Smooth muscle cell (in vitro differentiated cells): ENCODE data around the gene CACNA2D3. TPM values are rescaled to one million over a fixed set of nuclear protein-coding genes. Genes with fewer than 3 reads are reported as not detected.
"Not testable (repeated sequence)": the region's sequence is repeated elsewhere in the genome, so short reads cannot be mapped to it uniquely, and the experiment has no call there.

Experiments
- DNase-seq: peaks from one replicate; lab custom pipeline; 2025; ENCODE audit not compliant: unreplicated experiment; lab: John Stamatoyannopoulos, UW
- H2AFZ ChIP-seq: fragments of 200-600 bp; sonication (generic); 2 replicates; pipeline ENCODE4 v1.6.0; 2016; ENCODE audit warnings: antibody characterized with exemption, low read depth, mild to moderate bottlenecking
- H3F3A ChIP-seq: fragments of 200-600 bp; sonication (generic); 2 replicates; pipeline ENCODE4 v1.6.0; 2017; ENCODE audit warnings: antibody characterized with exemption, low read depth
- H3K27ac ChIP-seq: fragments of 200-600 bp; sonication (generic); 2 replicates; pipeline ENCODE4 v1.5.1; 2016; ENCODE audit warnings: low read depth, mild to moderate bottlenecking
- H3K27me3 ChIP-seq: fragments of 200-600 bp; sonication (generic); 2 replicates; pipeline ENCODE4 v1.6.1; 2016; ENCODE audit warnings: low read depth, mild to moderate bottlenecking
- H3K36me3 ChIP-seq: fragments of 200-600 bp; sonication (generic); 2 replicates; pipeline ENCODE4 v1.5.1; 2016; ENCODE audit warnings: low read depth
- H3K4me1 ChIP-seq: fragments of 200-600 bp; sonication (generic); 2 replicates; pipeline ENCODE4 v1.5.1; 2016; ENCODE audit warnings: low read depth
- H3K4me2 ChIP-seq: fragments of 200-600 bp; sonication (generic); 2 replicates; pipeline ENCODE4 v1.6.0; 2016; ENCODE audit warnings: mild to moderate bottlenecking
- H3K4me3 ChIP-seq: fragments of 200-600 bp; sonication (generic); 2 replicates; pipeline ENCODE4 v1.5.1; 2016; ENCODE audit warnings: mild to moderate bottlenecking
- H3K79me2 ChIP-seq: fragments of 200-600 bp; sonication (generic); 2 replicates; pipeline ENCODE4 v1.6.0; 2016; ENCODE audit warnings: low read depth, mild to moderate bottlenecking
- H3K9ac ChIP-seq: fragments of 200-600 bp; sonication (generic); 2 replicates; pipeline ENCODE4 v1.6.0; 2016; ENCODE audit warnings: low read depth
- H3K9me3 ChIP-seq: fragments of 200-600 bp; sonication (generic); replicated peaks from 2 replicates; pipeline ENCODE4 v1.5.1; 2016; ENCODE audit warnings: low read depth
- H4K20me1 ChIP-seq: fragments of 200-600 bp; sonication (generic); 2 replicates; pipeline ENCODE4 v1.6.0; 2016; ENCODE audit warnings: low read depth
- CTCF ChIP-seq: fragments of 200-600 bp; sonication (generic); IDR thresholded peaks from 2 replicates; pipeline ENCODE4 v1.5.1; 2017; ENCODE audit warnings: borderline replicate concordance, mild to moderate bottlenecking, antibody characterized with exemption; ENCODE audit not compliant: insufficient read depth, poor library complexity, severe bottlenecking
- WGBS: methylation state at CpG from one replicate; pipeline ENCODE4 v1.1.7; 2016; ENCODE audit warnings: low lambda C conversion rate; 5-methylcytosine and 5-hydroxymethylcytosine counted together
- polyA plus RNA-seq: library from polyadenylated mRNA; unstranded; fragments of >200 nt; fragmentation: Nextera tagmentation; extraction: Ambion mirVana; gene quantifications from 2 replicates; pipeline ENCODE4 v1.2.1, GENCODE V29; 2016
- total RNA-seq: library from RNA; depleted of rRNA; stranded (reverse); fragments of >200 nt; gene quantifications from 2 replicates; pipeline ENCODE4 v1.2.3, GENCODE V29; 2014

Gene CACNA2D3
- total and polyA plus RNA-seq, 2 experiments from 2014 or later: 0.15 to 0.90 TPM

GRCh38 chr3:54625805-54626787 is 503.7 kb downstream of the CACNA2D3 start:
- DNase-seq: no peak
- Histone ChIP-seq H2AFZ (no peak overlapping the region), H3K4me1 (no peaks in the 10 kb centered on the region), H3K79me2 (no peaks in the 10 kb centered on the region), H3K36me3 (no peaks in the 10 kb centered on the region), H3K4me3 (no peak overlapping the region), H3K27ac (no peak overlapping the region), H3K9me3 (no peaks in the 10 kb centered on the region), H4K20me1 (no peaks in the 10 kb centered on the region), H3K9ac (no peak overlapping the region), H3K27me3 (no peaks in the 10 kb centered on the region), H3F3A (no peaks in the 10 kb centered on the region), H3K4me2 (no peak overlapping the region)
- 95% methylated on average over 31 of the region's 43 CpGs for WGBS
- no peak for TF ChIP-seq CTCF

- Histone ChIP-seq H3K27ac (no peak overlapping the region), H3F3A (no peaks in the 10 kb centered on the region), H3K79me2 (no peaks in the 10 kb centered on the region), H4K20me1 (no peaks in the 10 kb centered on the region), H2AFZ (no peak overlapping the region), H3K27me3 (no peaks in the 10 kb centered on the region), H3K4me1 (no peaks in the 10 kb centered on the region), H3K9ac (no peak overlapping the region), H3K9me3 (no peaks in the 10 kb centered on the region), H3K4me2 (no peak overlapping the region), H3K4me3 (no peak overlapping the region), H3K36me3 (no peaks in the 10 kb centered on the region)
- no peak for TF ChIP-seq CTCF
- WGBS: 88% methylated on average over 3 of the region's 3 CpGs
- DNase-seq: no peak
Measured at GRCh38 chr3:54628888-54629441, 506.6 kb downstream of the CACNA2D3 start.

GRCh38 chr3:54630101-54630623 is 507.8 kb downstream of the CACNA2D3 start:
- Histone ChIP-seq H4K20me1 (no peaks in the 10 kb centered on the region), H3K27me3 (no peaks in the 10 kb centered on the region), H3F3A (no peaks in the 10 kb centered on the region), H3K36me3 (no peaks in the 10 kb centered on the region), H2AFZ (no peak overlapping the region), H3K9me3 (no peaks in the 10 kb centered on the region), H3K27ac (no peak overlapping the region), H3K4me2 (no peak overlapping the region), H3K4me1 (no peaks in the 10 kb centered on the region), H3K79me2 (no peaks in the 10 kb centered on the region), H3K9ac (no peak overlapping the region), H3K4me3 (no peak overlapping the region)
- 71% methylated on average over 6 of the region's 6 CpGs for WGBS
- DNase-seq: no peak
- TF ChIP-seq CTCF: no peak

GRCh38 chr3:54631001-54631400 is 508.6 kb downstream of the CACNA2D3 start:
- H3K9me3 ChIP-seq, H3K27me3 ChIP-seq, DNase-seq, H3K9ac ChIP-seq, H3K36me3 ChIP-seq, H3K4me3 ChIP-seq, H3K4me2 ChIP-seq, H2AFZ ChIP-seq, H4K20me1 ChIP-seq, H3F3A ChIP-seq, H3K27ac ChIP-seq, H3K79me2 ChIP-seq, H3K4me1 ChIP-seq: not testable (repeated sequence)
- 92% methylated on average over 6 of the region's 6 CpGs for WGBS
